Renal cortex interstitium (tissue), 11 donors: ENCODE results near the gene FBXL17. TPM values are rescaled to one million over a fixed set of nuclear protein-coding genes. Genes with fewer than 3 reads are reported as not detected.
A peak's percentile ranks its signal among the peaks of the same experiment; 100 is the strongest.

Experiments
- DNase-seq, 11 donors: peaks; one replicate each; pipeline ENCODE4 v3.0.0-alpha.2; 2013; ENCODE audit warnings: low read depth in 9 of 11, low spot score in 4 of 11; ENCODE audit errors: extremely low read depth in 1 of 11
- polyA plus RNA-seq, 3 donors: library from polyadenylated mRNA; unstranded; fragments of 120-200 nt; gene quantifications; one replicate each; pipeline ENCODE4 v1.2.1, GENCODE V29; 2013; ENCODE audit not compliant: insufficient read length in 3 of 3

FBXL17 gene
- polyA plus RNA-seq, 3 donors: 27.2 to 33.6 (median 30.4) TPM

DNA sequence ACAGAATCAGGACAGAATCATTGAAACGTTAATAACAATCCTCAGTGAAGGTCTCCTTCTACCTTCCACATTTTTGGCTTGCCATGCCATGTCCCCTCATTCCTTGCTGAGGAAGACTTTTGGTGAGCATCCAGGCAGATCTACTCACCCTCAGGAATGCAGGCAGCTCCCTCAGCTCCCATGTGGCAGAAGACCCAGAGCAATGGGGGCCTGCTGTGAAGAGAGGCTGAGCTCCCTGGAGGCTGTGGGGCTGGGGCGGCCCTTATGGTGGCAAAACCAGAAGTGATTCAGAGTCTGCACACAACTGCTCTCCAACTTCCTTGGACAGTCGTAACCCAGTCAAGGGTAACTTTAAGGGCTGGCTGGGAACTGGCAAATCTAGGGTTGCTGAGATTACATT, 463.9 kb downstream of the FBXL17 start:
- DNase-seq: no peak

DNA sequence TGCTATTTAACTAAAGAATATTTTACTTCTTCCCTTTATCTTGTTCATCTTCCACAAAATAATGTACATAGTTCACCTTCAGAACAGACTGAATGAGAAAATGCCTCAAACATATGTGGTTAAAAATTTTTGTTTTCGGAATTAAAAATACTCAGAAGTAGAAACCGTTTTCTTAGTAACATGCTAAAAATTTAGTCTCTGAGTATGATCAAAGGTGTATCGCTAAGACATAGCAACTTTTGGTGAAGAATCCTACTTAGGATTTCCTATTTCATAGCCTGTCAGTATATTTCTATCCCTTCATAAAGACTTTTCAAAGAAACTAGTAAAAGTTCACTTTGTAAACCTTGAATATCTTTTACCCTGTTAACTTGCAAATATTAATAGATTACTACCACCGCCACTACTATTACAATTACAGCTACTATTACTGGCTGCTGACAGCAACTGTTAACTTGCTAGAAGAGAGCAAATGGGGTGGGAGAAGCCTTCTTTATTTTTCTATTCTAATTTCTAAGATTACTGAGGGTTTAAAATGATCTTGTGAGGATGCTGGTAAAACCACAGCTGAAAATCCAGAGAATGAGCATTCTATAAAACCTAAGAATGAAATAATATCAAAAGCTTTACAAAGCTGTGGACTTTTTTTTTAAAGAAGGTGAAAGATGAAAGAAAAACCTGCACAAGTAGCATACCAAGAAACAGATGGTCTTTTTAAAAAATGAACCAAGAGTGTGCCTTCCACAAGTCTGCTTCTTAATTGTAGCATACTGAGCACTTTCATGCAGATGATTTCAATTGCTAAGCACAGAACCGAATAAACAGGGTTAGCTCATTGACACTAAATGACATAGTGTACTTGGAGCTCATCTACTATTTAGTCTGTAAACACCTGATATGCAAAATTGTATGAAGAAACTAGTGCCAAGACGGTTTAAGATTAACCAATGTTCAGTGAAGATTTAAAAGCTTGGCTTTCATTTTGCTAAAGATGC, 464.9 kb downstream of the FBXL17 start:
- no peak for DNase-seq

DNA sequence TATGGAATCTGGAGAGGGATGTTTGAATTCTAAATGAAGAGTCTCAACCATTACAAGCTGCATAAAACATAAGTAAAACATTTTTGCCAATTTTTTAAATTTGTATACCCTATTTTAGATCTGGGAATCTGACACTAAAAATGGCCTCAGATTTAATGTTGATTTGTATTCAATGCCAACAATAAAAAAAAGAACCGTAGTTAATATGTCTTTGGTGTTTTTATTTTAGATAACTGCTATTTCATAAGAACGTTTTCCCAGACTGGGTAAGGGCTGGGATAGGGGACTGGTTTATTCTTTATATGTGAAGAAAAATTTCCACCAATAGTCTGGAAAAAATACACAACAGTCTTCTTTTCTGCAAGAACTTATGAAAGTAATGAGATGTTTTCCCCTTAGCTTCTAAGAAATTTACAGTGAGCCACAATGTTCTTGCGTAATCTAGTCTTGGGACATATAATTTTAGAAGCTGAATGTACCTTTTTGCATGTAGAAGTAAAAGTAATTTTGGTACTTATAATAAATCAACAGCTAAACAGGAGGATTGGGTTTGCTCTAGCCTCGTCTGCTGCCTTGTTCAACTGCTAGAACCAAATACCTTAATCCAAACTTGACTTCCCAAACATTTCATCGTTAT, 466.6 kb downstream of the FBXL17 start:
- DNase-seq: no peak

DNA sequence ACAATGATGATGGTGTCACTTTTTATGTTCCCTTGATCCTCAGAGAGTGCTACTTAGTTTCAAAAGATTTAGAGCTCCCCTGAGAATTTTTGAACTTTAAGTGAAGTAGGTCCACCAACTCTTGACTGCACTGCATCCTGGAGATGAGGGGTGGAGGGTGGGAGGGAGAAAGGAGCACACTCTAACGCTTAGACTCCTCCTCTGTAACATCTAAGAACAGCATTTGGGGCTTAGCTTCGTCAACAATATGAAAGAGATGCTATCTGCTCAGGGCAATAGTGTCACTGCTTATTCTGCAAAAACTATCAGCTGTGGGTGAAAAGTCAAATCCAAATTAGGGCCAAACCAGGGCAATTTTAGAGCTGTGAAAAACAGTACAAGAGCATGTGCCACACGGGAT, 468.4 kb downstream of the FBXL17 start:
- no peak for DNase-seq

DNA sequence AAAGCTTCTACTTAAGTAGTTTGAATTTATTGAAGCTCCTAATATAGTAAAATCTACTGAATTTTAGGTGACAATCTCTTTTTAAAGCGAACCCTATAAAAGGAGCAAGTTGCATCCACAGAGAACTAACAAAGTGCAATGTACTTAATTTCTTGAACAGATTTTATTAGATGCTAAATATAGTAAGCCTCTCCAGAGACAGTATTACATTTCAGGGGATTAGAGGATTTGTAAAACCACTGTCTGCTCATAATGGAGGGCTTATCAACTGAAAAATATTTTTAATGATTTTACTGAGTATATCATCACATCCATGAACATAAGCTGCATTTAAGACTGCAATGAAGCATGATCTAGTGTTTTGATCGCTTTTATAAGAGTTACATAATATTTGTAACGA, 481.2 kb downstream of the FBXL17 start:
- no peak for DNase-seq

DNA sequence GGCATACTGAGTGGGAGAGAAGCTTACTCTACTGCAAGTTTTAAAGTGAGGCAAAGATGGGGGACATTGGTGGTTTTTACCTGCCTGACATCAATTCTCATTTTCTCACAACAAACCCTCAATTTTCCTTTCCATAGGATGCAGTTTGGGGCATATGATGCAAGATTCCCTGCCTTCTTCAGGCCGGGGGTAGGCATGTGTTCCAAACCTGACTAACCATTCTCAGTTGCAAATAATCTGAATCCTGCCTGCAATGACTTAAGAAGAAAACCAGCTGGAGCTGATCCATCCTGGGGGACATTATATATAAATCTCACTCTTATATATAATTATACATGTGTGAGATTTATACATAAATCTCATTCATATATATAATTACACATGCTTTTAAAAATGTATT, 487.5 kb downstream of the FBXL17 start:
- DNase-seq: no peak

DNA sequence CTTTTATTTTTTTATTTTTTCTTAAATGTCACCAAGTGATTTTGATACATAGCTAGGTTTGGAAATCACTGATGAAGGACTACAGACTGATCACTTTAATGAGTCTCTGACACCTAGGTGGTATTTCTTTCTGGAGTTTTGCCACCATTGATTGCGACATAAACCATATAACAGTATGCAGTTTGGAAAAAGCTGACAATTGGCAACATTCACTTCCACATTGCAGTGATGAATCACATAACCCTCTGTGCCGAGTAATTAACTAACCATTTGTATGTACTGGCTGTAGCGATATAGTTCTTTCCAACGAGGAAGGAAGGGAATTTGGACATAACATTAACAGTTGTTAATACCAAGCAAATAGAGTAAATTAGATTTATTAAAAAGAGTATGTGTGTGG, 488.3 kb downstream of the FBXL17 start:
- DNase-seq: no peak

DNA sequence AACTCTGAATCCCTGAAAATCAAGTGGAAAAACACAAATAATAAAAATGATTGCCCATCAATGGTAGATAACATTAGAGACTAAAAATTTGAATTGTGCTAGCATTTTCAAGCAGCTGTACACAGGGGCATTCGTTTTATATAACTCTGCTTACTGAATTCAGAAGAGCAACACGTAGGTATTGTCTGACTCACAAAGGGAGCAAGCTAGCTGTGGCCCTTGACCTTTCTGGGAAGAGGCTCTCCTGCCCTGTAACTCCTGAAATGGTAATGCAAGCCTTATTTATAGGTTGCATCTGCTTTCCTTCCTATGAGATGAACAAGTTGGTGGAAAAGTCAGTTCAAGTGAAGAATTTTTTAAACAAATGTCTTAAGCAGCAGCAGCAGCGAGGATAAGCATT, 492.5 kb downstream of the FBXL17 start:
- DNase-seq: no peak

DNA sequence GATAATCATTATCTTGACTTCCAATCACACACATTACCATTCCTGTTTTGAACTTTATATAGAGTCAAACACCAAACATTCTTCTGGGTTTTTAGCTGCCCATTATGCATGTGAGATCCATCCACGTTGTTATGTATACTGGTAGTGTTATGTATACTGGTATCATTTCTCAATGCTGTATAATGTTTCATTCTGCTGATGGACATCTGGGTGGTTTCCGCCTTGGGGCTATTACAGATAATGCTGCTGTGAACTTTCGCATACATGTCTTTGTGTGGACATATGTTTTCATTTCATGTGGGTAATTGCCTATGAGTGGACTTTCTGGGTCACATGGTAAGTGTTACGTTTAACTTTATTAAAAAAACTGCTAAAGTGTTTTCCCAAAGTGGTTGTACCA, 493.4 kb downstream of the FBXL17 start:
- no peak for DNase-seq

DNA sequence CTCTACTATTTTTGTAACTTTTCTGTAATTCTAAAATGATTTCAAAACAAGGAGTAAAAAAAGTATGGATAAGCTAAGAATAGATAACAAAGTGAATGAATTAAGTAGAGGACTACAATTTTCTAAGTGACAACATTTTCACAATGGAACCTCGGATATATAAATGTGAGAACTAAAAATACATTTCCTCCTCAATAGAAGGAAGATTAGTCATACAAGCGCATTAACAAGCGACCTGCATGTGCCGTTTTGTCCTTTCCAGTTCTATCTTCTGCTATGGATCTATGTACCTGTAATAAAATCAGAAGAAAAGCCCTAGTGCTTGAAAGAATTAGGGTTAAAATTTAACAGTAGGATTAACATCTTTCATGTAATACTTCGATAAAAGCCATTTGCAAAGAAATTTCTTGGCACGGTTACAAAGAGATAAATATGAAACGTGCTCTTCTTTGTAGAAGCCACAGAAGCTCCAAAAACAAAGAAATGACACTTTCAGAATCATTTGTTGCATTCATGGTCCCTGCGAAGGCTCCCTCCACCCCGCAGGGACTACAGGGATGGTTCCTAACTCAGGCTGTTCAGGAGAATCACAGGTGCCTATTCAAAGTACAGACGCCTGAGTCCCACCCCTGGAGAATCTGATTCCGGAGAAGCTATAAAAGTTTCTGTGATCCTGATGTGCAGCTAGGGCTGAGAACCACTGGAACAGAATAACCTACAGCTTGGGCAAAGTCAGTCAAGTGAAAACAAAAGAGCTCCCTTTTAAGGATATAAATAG, 494.5 kb downstream of the FBXL17 start:
- DNase-seq: no peak

DNA sequence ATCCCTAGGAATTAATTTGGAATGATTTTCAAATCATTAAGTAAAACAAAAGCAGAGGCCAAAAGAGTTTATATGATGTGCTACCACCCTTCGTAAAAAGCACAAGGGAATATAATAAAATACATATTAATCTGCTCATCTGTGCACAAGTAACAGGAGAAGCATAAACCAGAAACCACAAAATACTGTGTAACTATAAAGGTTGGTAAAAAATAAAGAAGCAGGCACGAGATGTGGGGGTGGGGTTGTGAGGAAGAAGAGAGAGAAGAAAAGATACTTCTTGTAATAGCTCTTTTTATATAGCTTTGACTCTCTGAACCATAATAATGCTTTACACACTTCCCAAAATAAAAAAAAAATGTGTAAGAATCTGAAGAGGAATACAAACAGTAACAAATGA, 496.3 kb downstream of the FBXL17 start:
- no peak for DNase-seq

DNA sequence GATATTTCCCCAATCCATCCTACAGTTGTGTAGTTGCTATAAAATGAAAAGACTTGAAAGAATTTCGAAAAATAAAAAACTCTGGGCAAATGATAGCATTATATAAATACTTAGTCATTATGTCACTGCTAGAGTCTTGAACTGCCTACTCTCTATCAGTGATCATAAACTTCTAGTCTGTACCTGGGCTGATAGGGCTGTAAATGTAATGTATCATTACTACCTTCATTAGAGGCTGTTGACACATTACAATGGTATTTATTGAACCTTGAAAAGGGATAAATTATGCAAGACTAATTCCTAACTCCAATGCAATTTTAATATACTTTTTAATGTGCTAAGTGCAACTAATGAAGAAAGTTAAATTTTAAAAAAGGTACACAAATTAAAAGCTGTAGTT, 497.0 kb downstream of the FBXL17 start:
- no peak for DNase-seq

DNA sequence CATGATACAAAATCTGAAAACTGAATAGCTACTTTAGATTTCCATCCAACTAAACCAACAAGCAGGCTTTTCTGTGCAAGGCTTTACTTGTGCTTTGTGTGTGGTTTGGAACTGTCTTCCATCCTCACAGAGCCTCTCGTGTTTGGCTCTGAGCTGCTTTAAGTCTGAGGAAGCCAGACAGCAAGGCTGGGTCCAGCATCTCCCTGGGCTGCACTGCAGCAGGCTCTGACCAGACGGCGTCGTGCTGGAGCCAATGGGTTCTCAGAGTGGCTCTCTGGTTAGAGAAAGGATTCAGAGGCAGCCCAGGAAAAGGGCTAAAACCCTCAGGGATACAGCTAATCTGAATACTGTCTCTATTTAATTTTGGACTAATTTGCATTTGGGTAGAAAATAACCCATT, 503.2 kb downstream of the FBXL17 start:
- no peak for DNase-seq

DNA sequence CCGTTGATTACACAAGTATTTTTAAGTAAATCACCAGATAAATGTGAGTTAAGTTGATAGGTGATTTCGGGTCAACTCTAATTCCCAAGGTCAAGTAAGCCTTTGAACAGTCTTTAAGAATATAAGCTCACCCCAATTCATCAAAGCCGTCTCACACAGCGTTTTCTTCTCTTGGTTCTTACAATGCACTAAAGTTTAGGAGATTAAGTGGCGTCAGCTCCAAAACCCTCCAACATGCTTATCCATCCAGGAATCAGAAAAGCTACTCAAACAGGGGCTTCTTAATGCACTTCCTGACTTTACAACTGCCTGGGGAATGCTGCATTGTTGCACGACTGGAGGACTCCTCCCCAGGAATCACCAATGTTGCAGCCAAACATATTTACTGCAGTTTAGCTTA, 505.0 kb downstream of the FBXL17 start:
- DNase-seq: no peak

DNA sequence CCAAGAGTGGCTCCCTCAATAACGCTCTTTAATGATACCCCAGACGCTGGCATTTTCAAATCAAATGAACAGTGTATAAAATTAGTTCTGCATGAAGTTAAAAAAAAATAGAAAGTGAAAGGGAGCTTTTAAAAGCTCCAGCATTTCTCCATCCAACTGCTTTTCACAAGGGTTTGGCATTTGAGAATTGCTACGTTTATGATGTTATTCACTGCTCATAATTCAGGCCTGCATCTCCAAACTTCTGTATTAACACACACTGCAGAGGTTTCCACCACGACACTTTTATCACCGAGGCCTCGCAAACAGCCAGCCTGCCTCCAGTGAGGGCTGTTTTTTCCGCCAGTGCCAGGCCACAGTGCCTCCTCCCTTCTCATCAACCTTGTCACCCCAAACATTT, 505.6 kb downstream of the FBXL17 start:
- no peak for DNase-seq

DNA sequence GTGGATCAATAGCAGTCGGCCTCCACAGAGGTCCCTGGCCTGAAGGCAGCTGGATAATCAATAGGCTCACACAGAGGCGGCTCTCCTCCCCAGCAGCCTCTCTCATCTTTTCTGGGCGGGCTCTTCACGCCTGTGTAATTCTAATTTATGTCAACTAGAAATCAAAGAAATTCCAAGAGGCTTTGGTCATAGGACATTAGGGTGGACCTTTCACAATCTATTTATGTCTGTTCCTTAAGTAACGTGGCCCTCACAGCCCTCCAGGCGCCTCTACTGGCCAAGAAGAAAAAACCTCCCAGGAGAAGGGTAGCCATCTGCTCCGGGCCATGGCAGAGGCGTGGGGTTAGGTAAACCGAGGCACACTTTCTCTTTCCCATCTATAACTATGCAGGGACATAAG, 506.1 kb downstream of the FBXL17 start:
- peak in 1 of 11 donors; percentile 21 for DNase-seq

DNA sequence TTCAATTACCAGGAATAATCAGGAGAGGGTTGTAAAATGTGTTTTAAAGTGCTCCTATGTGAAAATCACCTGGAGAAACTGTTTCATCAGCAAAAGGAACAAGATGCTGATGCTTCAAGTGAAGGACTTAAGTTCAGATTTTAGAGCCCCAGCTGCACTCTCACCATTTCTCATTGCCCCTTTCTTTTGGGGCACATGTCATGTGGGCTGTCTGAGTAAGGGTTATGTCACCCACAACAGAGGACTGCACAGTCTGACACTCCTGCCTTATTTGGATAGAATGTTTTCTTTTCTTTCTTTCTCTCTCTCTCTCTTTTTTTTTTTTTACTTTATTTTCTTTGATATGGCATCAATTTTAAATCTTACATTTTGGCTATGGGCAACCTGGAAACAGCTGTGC, 507.1 kb downstream of the FBXL17 start:
- DNase-seq: no peak

DNA sequence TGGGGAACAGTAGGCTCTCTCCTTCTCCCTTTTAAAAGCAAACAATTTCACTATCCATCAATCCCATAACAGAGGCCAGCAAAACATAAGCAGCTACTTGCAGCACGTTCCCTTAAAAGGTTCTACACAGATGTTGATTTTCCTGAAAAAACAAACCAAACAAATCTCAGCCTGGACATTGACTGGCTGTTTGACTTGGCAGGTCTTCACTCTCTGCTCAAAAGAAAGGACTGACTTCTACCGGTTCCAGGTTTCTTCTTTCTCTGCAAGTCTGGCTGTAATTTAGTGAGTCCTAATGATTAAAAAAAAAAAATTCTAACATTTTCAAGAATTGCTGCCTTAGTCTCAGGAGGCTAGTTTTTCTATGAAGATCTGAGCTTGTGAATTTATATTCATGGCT, 508.0 kb downstream of the FBXL17 start:
- no peak for DNase-seq

DNA sequence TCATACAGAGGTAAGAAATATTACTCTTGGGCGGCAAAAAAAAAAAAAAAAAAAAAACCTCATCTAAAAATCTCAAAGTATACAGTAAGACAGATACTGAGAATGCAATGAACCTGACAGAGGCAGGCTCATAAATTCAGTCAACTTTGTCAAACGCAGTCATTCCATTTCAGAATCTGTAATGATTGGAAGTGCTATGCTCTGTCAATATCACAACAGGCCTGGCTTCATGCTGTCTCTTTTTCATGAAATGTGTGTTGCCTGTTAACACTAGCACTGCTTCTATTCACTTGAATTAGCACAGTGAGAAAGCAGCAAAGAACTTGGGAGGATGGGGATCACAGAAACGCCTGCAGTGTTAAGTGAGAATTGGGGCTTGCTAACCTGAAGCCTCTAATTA, 510.9 kb downstream of the FBXL17 start:
- DNase-seq: no peak
